H1 (cell line): ENCODE measurements around the gene GNLY. TPM values are rescaled to one million over a fixed set of nuclear protein-coding genes. Genes with fewer than 3 reads are reported as not detected.

Experiments
- CTCF ChIA-PET: fragments of 300-600 bp; sonication (Branson Sonifier 250); formaldehyde crosslinking; loops from one replicate; lab custom pipeline; 2021; ENCODE audit not compliant: partially characterized antibody; lab: Charles Lee
- POLR2A ChIA-PET: fragments of 300-600 bp; sonication (Branson Sonifier 250); formaldehyde crosslinking; loops from one replicate; lab custom pipeline; 2021; ENCODE audit warnings: inconsistent platforms; ENCODE audit not compliant: partially characterized antibody; lab: Charles Lee
- DNase-seq, 2 experiments: peaks; one replicate each; pipeline versions ENCODE4 v3.0.0 to v3.0.0-alpha.2; 2010 to 2022; ENCODE audit warnings: low spot score in 2 of 2, low read depth in 1 of 2, mixed read lengths in 1 of 2
- FAIRE-seq: peaks from 2 replicates; lab custom pipeline; 2011; peaks lifted over from hg19 to GRCh38; lab: Jason Lieb, UNC
- H2AFZ ChIP-seq: 2 replicates; pipeline ENCODE4 v1.8.1; 2012; ENCODE audit warnings: low read length, inconsistent platforms
- H2AK5ac ChIP-seq: 2 replicates; pipeline ENCODE4 v1.6.1; 2013; ENCODE audit warnings: low read depth, low read length
- H2BK120ac ChIP-seq: replicated peaks from 2 replicates; pipeline ENCODE3; 2013; ENCODE audit warnings: low read depth, low read length, inconsistent platforms
- H2BK12ac ChIP-seq: 2 replicates; pipeline ENCODE4 v1.6.1; 2013; ENCODE audit warnings: low read depth, low read length
- H2BK15ac ChIP-seq: 2 replicates; pipeline ENCODE4 v1.6.1; 2013; ENCODE audit warnings: low read length
- H2BK20ac ChIP-seq: 2 replicates; pipeline ENCODE4 v1.6.1; 2013; ENCODE audit warnings: low read length
- H2BK5ac ChIP-seq: 2 replicates; pipeline ENCODE4 v1.6.1; 2013; ENCODE audit warnings: low read depth, low read length
- H3K14ac ChIP-seq: 2 replicates; pipeline ENCODE4 v1.6.1; 2013; ENCODE audit warnings: inconsistent platforms; ENCODE audit not compliant: insufficient read length
- H3K18ac ChIP-seq: 2 replicates; pipeline ENCODE4 v1.6.1; 2013; ENCODE audit warnings: low read length; ENCODE audit errors: extremely low read depth
- H3K23ac ChIP-seq: 2 replicates; pipeline ENCODE4 v1.6.1; 2013; ENCODE audit warnings: inconsistent platforms; ENCODE audit not compliant: insufficient read length
- H3K23me2 ChIP-seq: 2 replicates; pipeline ENCODE4 v1.6.1; 2013; ENCODE audit warnings: low read depth, low read length
- H3K27ac ChIP-seq: 2 replicates; pipeline ENCODE4 v1.6.1; 2011; ENCODE audit warnings: low read depth, low read length, inconsistent platforms
- H3K27me3 ChIP-seq, 4 experiments: replicated peaks in 1 of 4; 1 replicate in 1 of 4; 2 replicates in 3 of 4; pipeline versions ENCODE4 v1.6.1 to v1.8.1; 2011 to 2013; ENCODE audit warnings: low read length in 3 of 4, mild to moderate bottlenecking in 3 of 4, inconsistent platforms in 2 of 4, mixed read lengths in 2 of 4, moderate library complexity in 1 of 4; ENCODE audit not compliant: control insufficient read depth in 3 of 4, insufficient read depth in 3 of 4; ENCODE audit errors: extremely low read depth in 1 of 4
- H3K36me3 ChIP-seq, 4 experiments: 2 replicates each; pipeline versions ENCODE4 v1.6.1 to v1.8.1; 2011 to 2013; ENCODE audit warnings: mild to moderate bottlenecking in 4 of 4, low read length in 3 of 4, moderate library complexity in 2 of 4, control low read depth in 1 of 4, inconsistent platforms in 1 of 4; ENCODE audit not compliant: insufficient read depth in 4 of 4, control insufficient read depth in 2 of 4
- H3K4ac ChIP-seq: replicated peaks from 2 replicates; pipeline ENCODE3; 2013; ENCODE audit warnings: low read length, low read depth, mixed read lengths, inconsistent platforms; ENCODE audit not compliant: insufficient read length
- H3K4me1 ChIP-seq, 4 experiments: replicated peaks in 1 of 4; 1 replicate in 1 of 4; 2 replicates in 3 of 4; pipeline versions ENCODE4 v1.6.1 to v1.8.1; 2011 to 2013; ENCODE audit warnings: low read length in 3 of 4, inconsistent platforms in 2 of 4, mixed read lengths in 1 of 4; ENCODE audit not compliant: insufficient read depth in 4 of 4, control insufficient read depth in 3 of 4
- H3K4me2 ChIP-seq, 2 experiments: 2 replicates each; pipeline versions ENCODE4 v1.6.1 to v1.8.1; 2011 to 2013; ENCODE audit warnings: low read depth in 2 of 2, low read length in 2 of 2, control low read depth in 1 of 2, inconsistent platforms in 1 of 2, mild to moderate bottlenecking in 1 of 2; ENCODE audit not compliant: insufficient read depth in 1 of 2
- H3K4me3 ChIP-seq, 4 experiments: fragments of 200-600, 300-600 bp in 1 of 4; sonication (generic), shearing (Covaris generic), sonication (Bioruptor Twin) in 1 of 4; 2 replicates each; pipeline versions ENCODE4 v1.5.1 to v1.8.1; 2011 to 2016; ENCODE audit warnings: low read length in 4 of 4, low read depth in 3 of 4, control low read depth in 2 of 4, inconsistent platforms in 2 of 4, mild to moderate bottlenecking in 2 of 4, mixed read lengths in 1 of 4, moderate library complexity in 1 of 4; ENCODE audit not compliant: insufficient read depth in 2 of 4; ENCODE audit errors: extremely low read depth in 1 of 4
- H3K56ac ChIP-seq: replicated peaks from 2 replicates; pipeline ENCODE3; 2013; ENCODE audit warnings: low read depth, mild to moderate bottlenecking, mixed read lengths, low read length, inconsistent platforms; ENCODE audit not compliant: insufficient read length
- H3K79me1 ChIP-seq: 2 replicates; pipeline ENCODE4 v1.6.1; 2013; ENCODE audit warnings: low read depth, low read length, control low read depth
- H3K79me2 ChIP-seq, 2 experiments: 2 replicates each; pipeline versions ENCODE4 v1.6.1 to v1.8.1; 2012 to 2013; ENCODE audit warnings: low read length in 2 of 2, mild to moderate bottlenecking in 2 of 2, inconsistent platforms in 1 of 2; ENCODE audit not compliant: insufficient read depth in 2 of 2, control insufficient read depth in 1 of 2
- H3K9ac ChIP-seq, 4 experiments: replicated peaks in 1 of 4; 1 replicate in 1 of 4; 2 replicates in 3 of 4; pipeline versions ENCODE4 v1.6.1 to v1.8.1; 2011 to 2013; ENCODE audit warnings: low read depth in 3 of 4, low read length in 3 of 4, control low read depth in 2 of 4, mild to moderate bottlenecking in 2 of 4, moderate library complexity in 2 of 4, inconsistent platforms in 1 of 4; ENCODE audit errors: extremely low read depth in 1 of 4
- H3K9me3 ChIP-seq, 2 experiments: 2 replicates each; pipeline versions ENCODE4 v1.6.1 to v1.8.1; 2012 to 2013; ENCODE audit warnings: mild to moderate bottlenecking in 2 of 2, moderate library complexity in 2 of 2, control low read depth in 1 of 2, inconsistent platforms in 1 of 2, low read depth in 1 of 2, low read length in 1 of 2, mixed read lengths in 1 of 2; ENCODE audit not compliant: insufficient read depth in 2 of 2
- H4K20me1 ChIP-seq, 2 experiments: replicated peaks in 1 of 2; 2 replicates each; pipeline versions ENCODE3 to v1.8.1; 2011 to 2013; ENCODE audit warnings: inconsistent platforms in 2 of 2, low read length in 2 of 2, mild to moderate bottlenecking in 1 of 2; ENCODE audit not compliant: insufficient read depth in 2 of 2, control insufficient read depth in 1 of 2
- H4K5ac ChIP-seq: 2 replicates; pipeline ENCODE4 v1.6.1; 2013; ENCODE audit warnings: low read length, low read depth, mixed read lengths, inconsistent platforms; ENCODE audit not compliant: insufficient read length
- H4K8ac ChIP-seq: 2 replicates; pipeline ENCODE4 v1.8.0; 2013; ENCODE audit warnings: mild to moderate bottlenecking, moderate library complexity, low read length, inconsistent platforms; ENCODE audit not compliant: insufficient read depth; ENCODE audit errors: extremely low read depth
- H4K91ac ChIP-seq: replicated peaks from 2 replicates; pipeline ENCODE3; 2013; ENCODE audit warnings: low read length, mixed read lengths, inconsistent platforms; ENCODE audit not compliant: insufficient read length
- CBX5 ChIP-seq: fragments of 300-800, 300-1000 bp; sonication (generic); IDR thresholded peaks from 2 replicates; pipeline ENCODE4 v1.7.1; 2016; ENCODE audit warnings: antibody characterized with exemption, low read length, low read depth
- EP300 ChIP-seq, 2 experiments: IDR thresholded peaks; 1 replicate in 1 of 2; 2 replicates in 1 of 2; pipeline ENCODE4 v1.6.1; 2011 to 2012; ENCODE audit warnings: low read depth in 2 of 2, low read length in 2 of 2, mild to moderate bottlenecking in 2 of 2, borderline replicate concordance in 1 of 2, inconsistent platforms in 1 of 2, moderate library complexity in 1 of 2
- EZH2 ChIP-seq: fragments of 200-600 bp; sonication (generic); IDR thresholded peaks from 2 replicates; pipeline ENCODE4 v1.7.1; 2012; ENCODE audit warnings: low read depth, mild to moderate bottlenecking, moderate library complexity, low read length, inconsistent platforms; ENCODE audit not compliant: severe bottlenecking
- FOSL1 ChIP-seq: IDR thresholded peaks from 2 replicates; pipeline ENCODE4 v1.6.1; 2011; ENCODE audit warnings: mild to moderate bottlenecking, low read depth, low read length, moderate library complexity; ENCODE audit not compliant: insufficient read depth
- HDAC6 ChIP-seq: IDR thresholded peaks from one replicate; pipeline ENCODE4 v1.7.1; 2012; ENCODE audit warnings: low read depth, mild to moderate bottlenecking, inconsistent platforms, low read length, moderate library complexity
- JUN ChIP-seq: IDR thresholded peaks from 2 replicates; pipeline ENCODE4 v1.6.1; 2011; ENCODE audit warnings: low read depth, mild to moderate bottlenecking, improper control_type of control experiment, low read length
- NRF1 ChIP-seq: IDR thresholded peaks from 2 replicates; pipeline ENCODE4 v1.6.1; 2011; ENCODE audit warnings: mild to moderate bottlenecking, low read depth, low read length, improper control_type of control experiment
- POLR2AphosphoS5 ChIP-seq: IDR thresholded peaks from 2 replicates; pipeline ENCODE4 v1.6.1; 2011; ENCODE audit warnings: low read depth, low read length
- POU5F1 ChIP-seq: IDR thresholded peaks from 2 replicates; pipeline ENCODE4 v1.6.1; 2011; ENCODE audit warnings: low read depth, mild to moderate bottlenecking, low read length, moderate library complexity
- RFX5 ChIP-seq: IDR thresholded peaks from 2 replicates; pipeline ENCODE4 v1.6.1; 2011; ENCODE audit warnings: low read depth, low read length, improper control_type of control experiment, borderline replicate concordance
- RNF2 ChIP-seq: fragments of 200-900, 300-1000 bp; sonication (generic); IDR thresholded peaks from 2 replicates; pipeline ENCODE4 v1.7.1; 2016; ENCODE audit warnings: borderline replicate concordance, low read depth, mild to moderate bottlenecking, antibody characterized with exemption, low read length; ENCODE audit not compliant: poor library complexity, severe bottlenecking; ENCODE audit errors: missing control alignments
- SAP30 ChIP-seq: fragments of 300-600 bp; sonication (generic); IDR thresholded peaks from 2 replicates; pipeline ENCODE4 v1.7.1; 2012; ENCODE audit warnings: low read length, moderate library complexity, mild to moderate bottlenecking, inconsistent platforms; ENCODE audit not compliant: insufficient read depth, insufficient replicate concordance
- SIX5 ChIP-seq: IDR thresholded peaks from 2 replicates; pipeline ENCODE4 v1.6.1; 2011; ENCODE audit warnings: mild to moderate bottlenecking, low read depth, low read length
- SP2 ChIP-seq: IDR thresholded peaks from 2 replicates; pipeline ENCODE4 v1.6.1; 2012; ENCODE audit warnings: mild to moderate bottlenecking, low read length, inconsistent platforms
- WGBS, 2 experiments: shearing (Covaris generic) in 1 of 2; methylation state at CpG; one replicate each; pipeline versions ENCODE4 v1.1.6 to v1.1.7; 2013 to 2015; ENCODE audit warnings: low lambda C conversion rate in 2 of 2, mixed read lengths in 2 of 2, inconsistent platforms in 1 of 2, low coverage in 1 of 2, missing lambda C conversion rate in 1 of 2; ENCODE audit not compliant: insufficient replicate concordance in 2 of 2, insufficient coverage in 1 of 2, insufficient read length in 1 of 2; ENCODE audit errors: extremely low coverage in 1 of 2, missing lambda C conversion rate in 1 of 2; 5-methylcytosine and 5-hydroxymethylcytosine counted together
- polyA plus RNA-seq, 7 experiments: library from polyadenylated mRNA; depleted of rRNA in 3 of 7; stranded (reverse) in 5 of 7; unstranded in 2 of 7; fragments of >200 nt in 5 of 7; fragments of 200-250 nt in 2 of 7; gene quantifications; 1 replicate in 5 of 7; 2 replicates in 1 of 7; 4 replicates in 1 of 7; pipeline versions ENCODE4 v1.2.1 to v1.2.3, GENCODE V29; 2011 to 2013; ENCODE audit warnings: missing spikeins in 2 of 7, mixed read lengths in 2 of 7
- total RNA-seq: library from RNA; stranded (reverse); fragmentation: NEBNext Ultra II Directional; extraction: Animal tissue kit (Norgen Biotek cat#: 25700); gene quantifications from 2 replicates; pipeline ENCODE4 v1.2.1, GENCODE V29; 2021

The GNLY gene
- total and polyA plus RNA-seq, 2 of the 8 experiments (the other 6 are each of a cell fraction or from before 2014, with no cell fraction given): 0.03 TPM; not detected in 1

DNA sequence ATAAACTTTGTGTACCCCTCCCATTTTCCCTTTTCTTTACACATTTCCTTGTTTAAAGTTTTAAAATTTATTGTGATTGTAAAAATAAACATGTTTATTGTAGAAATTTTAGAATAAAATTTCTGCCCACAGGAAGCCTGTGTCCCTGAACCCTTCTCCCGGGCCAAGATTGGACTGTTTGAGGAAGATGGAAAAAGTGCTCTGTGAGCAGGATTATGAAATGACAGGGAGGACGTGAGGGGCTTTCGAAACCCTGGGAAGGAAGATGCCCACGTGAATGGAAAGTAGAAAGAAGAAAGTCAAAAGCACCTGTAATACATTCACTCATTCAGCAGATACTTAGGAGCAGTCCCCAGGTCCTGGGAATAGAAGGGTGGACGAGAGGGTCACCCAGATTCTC is 34.2 kb downstream of the GNLY start:
- Histone ChIP-seq H3K9ac (no peak overlapping the region), H3K14ac (no peak overlapping the region), H3K23ac (no peak overlapping the region), H2BK12ac (no peak overlapping the region), H3K56ac (no peak overlapping the region), H2AFZ (no peak overlapping the region), H3K18ac (no peak overlapping the region), H3K36me3 (no peaks in the 10 kb centered on the region), H2BK5ac (no peak overlapping the region), H4K91ac (no peak overlapping the region), H3K27ac (no peak overlapping the region), H3K79me2 (no peaks in the 10 kb centered on the region), H2BK120ac (no peak overlapping the region), H4K8ac (no peak overlapping the region), H2BK15ac (no peak overlapping the region), H3K4me2 (no peak overlapping the region), H3K4me3 (no peak overlapping the region), H2AK5ac (no peak overlapping the region), H3K4me1 (no peaks in the 10 kb centered on the region), H4K20me1 (no peaks in the 10 kb centered on the region), H3K23me2 (no peaks in the 10 kb centered on the region), H3K4ac (no peak overlapping the region), H3K9me3 (no peaks in the 10 kb centered on the region), H3K27me3 (no peaks in the 10 kb centered on the region), H3K79me1 (no peaks in the 10 kb centered on the region), H4K5ac (no peak overlapping the region), H2BK20ac (no peak overlapping the region)
- DNase-seq (no peak), FAIRE-seq (no peak)
- POLR2A ChIA-PET: no interaction called here
- 79% methylated on average over 5 of the region's 5 CpGs; no CpG with 5 or more reads in 1 of the 2 experiments for WGBS, 2 experiments
- CTCF ChIA-PET: interaction anchor here (0.7 to 2.5 kb wide), 33 partner anchors 8 to 293 kb away, joined by 3 to 97 read pairs (median 7); no protein-coding TSS in a partner anchor
- no peak for TF ChIP-seq CBX5
- TF ChIP-seq RFX5: no peak
- TF ChIP-seq SAP30: no peak
- TF ChIP-seq RNF2: no peak
- TF ChIP-seq NRF1: no peak
- no peak for TF ChIP-seq JUN
- no peak for TF ChIP-seq POLR2AphosphoS5
- TF ChIP-seq POU5F1: no peak
- no peak for TF ChIP-seq FOSL1
- TF ChIP-seq HDAC6: no peak
- TF ChIP-seq SP2: no peak
- no peak for TF ChIP-seq EZH2
- TF ChIP-seq EP300 (IDR thresholded peaks at IDR 0.05; ENCODE audit: borderline replicate concordance in 1 of 2, low read depth in 2 of 2, low read length in 2 of 2): no peak
- no peak for TF ChIP-seq SIX5
